GM19397 (cell line): ENCODE measurements around the gene SLC22A7.

ENCODE experiments used
- ATAC-seq: cut with Tn5 transposase; IDR thresholded peaks from one replicate; pipeline ENCODE4 v1.9.1; 2021; ENCODE audit warnings: mild to moderate bottlenecking, moderate library complexity; ENCODE audit not compliant: unreplicated experiment

The SLC22A7 gene

GRCh38 chr6:43282636-43283513 lies 15.2 kb upstream of the SLC22A7 start:
- ATAC-seq: no peak

DNA sequence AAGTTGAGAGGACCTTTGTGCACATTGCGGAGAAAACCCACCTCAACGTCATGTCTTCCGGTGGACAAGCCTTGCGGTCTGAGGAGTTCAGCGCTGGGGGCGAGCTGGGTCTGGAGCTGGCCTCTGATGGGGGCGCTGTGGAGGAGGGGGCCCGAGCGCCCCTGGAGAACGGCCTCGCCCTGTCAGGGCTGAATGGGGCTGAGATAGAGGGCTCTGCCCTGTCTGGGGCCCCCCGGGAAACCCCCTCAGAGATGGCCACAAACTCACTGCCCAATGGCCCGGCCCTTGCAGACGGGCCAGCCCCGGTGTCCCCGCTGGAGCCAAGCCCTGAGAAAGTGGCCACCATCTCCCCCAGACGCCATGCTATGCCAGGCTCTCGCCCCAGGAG lies 14.6 kb upstream of the SLC22A7 start:
- ATAC-seq: no peak

- ATAC-seq: no peak
Observed at GRCh38 chr6:43283905-43284304, 14.2 kb upstream of the SLC22A7 start.

- ATAC-seq: no peak
Observed at GRCh38 chr6:43284991-43285781, 12.9 kb upstream of the SLC22A7 start.

GRCh38 chr6:43285832-43286231 lies 12.2 kb upstream of the SLC22A7 start:
- no peak for ATAC-seq

DNA sequence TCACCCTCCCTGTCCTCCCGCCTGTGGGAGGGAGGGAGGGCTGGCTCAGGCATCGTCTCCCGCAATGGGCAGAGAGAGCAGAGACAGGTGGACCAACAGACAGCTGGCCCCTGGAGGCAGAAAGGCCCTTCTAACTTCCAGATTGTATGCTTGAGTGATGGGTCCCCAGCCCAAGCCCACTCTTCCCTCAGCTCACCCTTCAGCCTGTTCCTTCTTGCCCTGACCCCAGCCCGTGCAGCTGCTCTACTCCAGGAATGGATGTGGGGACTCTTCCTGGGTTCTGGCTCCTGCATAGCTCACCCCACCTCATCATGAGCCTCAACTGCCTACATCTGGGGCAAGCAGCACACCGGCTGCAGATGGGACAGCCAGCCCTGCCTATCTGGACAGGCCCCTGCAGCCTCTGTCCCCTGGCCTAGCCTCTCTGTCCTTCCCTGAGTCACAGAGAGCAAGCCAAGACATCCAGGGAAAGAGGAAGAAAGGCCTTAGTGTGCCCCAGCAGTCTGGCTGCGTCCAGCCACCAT lies 11.5 kb upstream of the SLC22A7 start:
- ATAC-seq: no peak

DNA sequence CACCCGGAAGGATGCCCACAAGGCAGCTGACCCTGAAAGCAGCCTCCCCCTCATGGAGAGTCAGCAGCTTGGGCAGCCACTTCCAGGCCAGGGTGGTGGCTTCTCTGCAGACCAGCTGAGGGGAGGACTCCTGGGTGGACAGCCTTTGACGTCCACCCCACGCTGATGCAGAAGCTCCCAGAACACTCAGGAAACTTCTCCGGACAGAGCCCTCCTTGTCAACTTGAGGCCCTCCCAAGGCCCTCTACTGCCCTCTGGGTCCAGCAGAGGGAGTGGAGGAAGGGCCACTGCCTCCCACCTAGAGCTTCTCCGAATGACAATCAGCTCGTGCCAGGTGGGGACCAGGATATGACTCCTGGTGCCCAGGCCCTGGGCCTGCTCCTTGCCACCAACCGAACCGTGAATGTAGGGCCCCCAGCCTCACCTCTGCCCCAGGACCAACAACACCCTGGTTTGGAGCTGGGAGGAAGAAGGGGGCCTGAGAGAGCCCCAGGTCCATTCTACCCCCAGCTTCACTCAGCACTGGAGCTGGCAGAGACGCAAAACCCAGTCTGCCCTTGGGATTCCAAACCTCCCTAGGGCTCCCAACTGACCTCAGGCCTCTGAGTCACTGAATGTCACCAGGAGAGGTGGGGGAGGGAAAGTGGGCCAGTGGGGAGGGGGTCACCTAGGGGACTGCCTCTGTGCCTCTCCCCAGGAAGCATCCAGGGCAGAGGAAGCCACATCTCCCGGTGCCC lies 10.9 kb upstream of the SLC22A7 start:
- ATAC-seq: no peak

GRCh38 chr6:43287717-43288679 lies 10.1 kb upstream of the SLC22A7 start:
- no peak for ATAC-seq

DNA sequence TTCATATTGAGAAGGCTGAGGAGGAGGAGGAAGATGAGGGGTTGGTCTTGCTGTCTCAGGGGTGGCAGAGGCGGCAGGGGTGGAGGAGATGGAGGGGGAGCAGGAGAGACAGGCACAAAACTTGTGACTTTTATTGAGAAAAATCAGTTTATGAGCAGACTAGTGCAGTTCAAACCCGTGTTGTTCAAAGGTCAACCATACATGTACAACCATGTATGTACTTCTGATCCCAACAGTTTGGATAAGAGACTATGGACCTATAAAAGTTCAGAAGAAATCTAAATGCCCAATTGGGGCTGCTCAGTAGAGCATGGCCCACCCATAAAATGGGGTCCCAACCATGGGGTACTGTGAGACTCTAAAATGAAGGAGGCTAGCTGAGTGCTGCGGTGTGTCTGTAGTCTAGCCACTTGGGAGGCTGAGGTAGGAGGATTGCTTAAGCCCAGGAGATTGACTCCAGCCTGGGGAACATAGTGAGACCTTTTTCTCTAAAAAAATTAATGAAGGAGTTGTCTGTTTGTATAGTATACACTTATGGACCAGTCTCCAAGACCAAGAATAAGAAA lies 7.6 kb upstream of the SLC22A7 start:
- ATAC-seq: no peak

DNA sequence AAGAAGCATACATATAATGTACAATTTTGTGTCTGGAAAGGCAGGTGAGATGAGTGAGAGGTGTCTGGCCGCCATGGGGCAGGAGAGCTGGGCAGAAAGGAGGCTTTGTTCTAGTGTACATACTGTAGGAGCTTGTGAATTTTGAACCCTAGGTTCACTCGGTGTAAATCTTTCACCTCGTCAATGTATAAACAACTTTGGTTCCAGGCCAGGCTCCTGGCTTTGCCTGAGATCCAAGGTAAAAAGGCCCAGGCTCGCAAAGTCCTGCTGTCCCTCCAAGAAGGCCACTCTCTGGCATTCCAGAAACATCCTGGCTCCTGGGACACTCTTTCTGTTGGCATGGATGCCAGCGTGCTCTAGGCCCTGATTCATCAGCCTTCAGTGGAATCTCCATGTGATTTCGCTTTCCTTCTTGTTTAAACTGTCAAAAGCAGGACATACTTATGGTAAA lies 7.1 kb upstream of the SLC22A7 start:
- no peak for ATAC-seq

DNA sequence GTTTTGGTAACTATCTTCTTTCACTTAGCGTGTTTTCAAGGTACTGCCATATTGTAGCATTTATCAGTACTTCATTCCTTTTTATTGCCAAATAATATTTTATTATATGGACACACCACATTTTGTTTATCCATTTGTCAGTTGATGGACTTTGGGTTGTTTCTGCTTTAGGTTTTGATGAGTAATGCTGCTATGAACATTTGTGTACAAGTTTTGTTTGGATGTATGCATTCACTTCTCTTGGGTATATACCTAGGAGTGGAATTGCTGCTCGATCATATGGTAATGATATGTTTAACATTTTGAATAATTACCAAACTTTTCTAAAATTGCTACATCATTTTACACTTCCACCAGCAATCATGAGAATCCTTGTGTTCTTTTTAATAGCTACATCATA lies 6.4 kb upstream of the SLC22A7 start:
- no peak for ATAC-seq

DNA sequence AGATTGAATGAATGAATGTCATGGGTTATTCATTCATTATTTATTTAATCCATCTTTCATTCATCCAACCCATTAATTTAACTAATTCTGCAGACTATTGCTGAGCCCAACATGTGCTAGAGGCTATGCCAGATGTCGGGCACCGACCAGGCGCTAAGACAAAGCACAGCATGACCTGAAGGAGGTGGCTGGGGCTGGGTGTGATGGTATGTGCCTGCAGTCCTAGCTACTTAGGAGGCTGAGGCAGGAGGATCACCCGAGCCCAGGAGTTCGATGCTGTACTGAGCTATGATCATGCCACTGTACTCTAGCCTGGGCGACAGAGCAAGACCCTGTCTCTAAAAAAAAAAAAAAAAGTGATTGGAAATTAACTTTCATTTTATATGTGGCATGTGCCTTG lies 5.7 kb upstream of the SLC22A7 start:
- ATAC-seq: no peak

DNA sequence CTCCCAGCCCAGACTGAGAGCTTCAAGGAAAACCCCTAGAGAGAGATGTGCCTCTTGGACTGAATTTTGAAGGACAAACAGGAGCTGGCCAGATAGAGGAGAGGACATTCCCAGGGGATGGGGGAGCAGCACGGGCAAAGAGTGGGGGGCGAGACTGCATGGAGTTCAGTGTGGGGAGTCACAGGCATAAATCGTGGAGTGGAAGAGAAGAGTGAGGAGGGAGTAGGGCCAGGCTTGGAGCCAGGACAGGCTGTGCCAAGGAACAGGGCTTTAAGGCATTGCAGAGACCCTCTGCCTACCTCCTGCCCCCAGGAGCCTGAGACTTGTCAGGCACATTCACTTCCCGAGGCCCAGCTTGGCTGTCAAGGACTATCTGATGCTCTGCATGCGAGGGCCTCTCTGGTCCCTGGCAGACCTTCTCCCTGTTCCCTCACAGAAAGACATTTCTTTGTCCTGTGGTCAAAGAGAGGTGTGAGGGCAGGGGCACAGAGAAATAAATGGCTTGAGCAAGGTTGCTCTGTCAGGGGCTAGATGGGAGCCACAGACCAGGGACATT lies 5.2 kb upstream of the SLC22A7 start:
- no peak for ATAC-seq

DNA sequence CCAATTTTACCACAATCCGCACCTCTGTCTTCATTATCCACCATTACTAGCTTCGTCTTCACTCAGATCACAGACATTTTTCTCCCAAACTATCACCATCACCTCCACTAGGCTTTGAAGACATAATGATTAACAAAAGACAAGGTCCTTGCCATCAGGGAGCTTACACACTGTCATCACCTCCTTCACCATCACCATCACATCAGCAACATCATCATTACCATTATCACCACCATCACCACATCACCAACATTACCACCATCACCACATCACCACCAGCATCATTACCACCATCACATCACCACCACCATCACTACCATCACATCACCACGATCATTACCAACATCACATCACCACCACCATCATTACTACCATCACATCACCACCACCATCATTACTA lies 4.4 kb upstream of the SLC22A7 start:
- ATAC-seq: no peak

- no peak for ATAC-seq
Observed at GRCh38 chr6:43294536-43294935, 3.5 kb upstream of the SLC22A7 start.

DNA sequence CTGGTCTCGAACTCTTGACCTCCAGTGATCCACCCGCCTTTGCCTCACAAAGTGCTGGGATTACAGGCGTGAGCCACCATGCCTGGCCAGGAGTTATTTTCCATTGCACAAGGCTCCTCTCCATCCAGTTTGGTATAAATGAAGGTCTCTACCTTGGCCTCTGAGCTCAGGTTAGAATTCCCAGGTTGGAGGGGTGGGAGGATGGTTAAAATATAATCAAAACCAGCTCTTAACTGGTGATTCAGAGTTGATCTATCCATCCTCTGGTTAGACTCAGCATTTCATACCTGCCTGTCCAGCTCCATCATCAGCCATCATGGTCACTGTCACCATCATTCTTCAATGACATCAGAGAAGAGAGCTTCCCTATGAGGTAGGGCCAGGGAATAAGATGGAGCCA lies 2.6 kb upstream of the SLC22A7 start:
- no peak for ATAC-seq

DNA sequence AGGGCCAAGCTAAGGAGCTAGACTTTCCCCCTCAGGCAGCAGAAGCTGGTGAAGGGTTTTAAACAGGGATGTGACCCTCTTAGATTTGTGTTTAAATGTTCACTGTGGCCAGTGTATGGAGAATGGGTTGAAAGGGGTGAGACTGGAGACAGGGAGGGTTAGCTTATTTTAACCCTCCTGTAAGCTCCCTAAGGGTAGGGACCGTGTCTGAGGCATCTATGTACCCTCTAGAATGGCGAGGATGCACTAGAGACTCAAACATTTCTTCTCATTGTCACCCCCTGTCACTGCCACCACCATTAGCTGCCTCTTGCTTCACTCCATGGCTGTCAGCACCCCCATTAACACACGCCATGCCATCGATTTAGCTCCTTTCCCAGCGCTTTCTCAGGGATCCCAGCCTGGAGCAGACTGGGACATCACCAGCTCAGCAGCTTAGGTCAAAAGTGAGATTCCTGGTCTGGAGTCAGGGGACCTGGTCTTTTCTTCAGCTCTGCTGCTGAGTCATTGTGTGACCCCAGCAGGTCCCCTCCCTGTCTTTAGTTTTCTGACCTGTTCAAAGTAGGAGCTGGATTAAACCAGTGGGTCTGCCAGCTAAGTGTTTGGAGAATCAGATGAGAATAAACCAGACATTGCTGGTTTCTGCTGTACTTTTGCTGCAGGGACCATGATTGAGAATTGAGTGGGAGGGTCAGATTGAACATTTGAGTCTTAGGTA lies 1.1 kb upstream of the SLC22A7 start:
- ATAC-seq: no peak

- ATAC-seq: no peak
Observed at GRCh38 chr6:43298565-43299337, 691 bp downstream of the SLC22A7 start.
